Testis (tissue), 2 donors: ENCODE results near the gene DDX23.

Source experiments
- CTCF ChIP-seq, 3 experiments: fragments of 450-650 bp in 2 of 3; fragments of 200-600 bp in 1 of 3; sonication (generic) in 1 of 3; IDR thresholded peaks; one replicate each; pipeline ENCODE4 v1.5.1; 2016 to 2019; ENCODE audit warnings: antibody characterized with exemption in 3 of 3, mild to moderate bottlenecking in 2 of 3, moderate library complexity in 1 of 3
- POLR2A ChIP-seq: fragments of 450-650 bp; IDR thresholded peaks from one replicate; pipeline ENCODE4 v1.6.1; 2017; ENCODE audit warnings: antibody characterized with exemption, mild to moderate bottlenecking, moderate library complexity

DNA sequence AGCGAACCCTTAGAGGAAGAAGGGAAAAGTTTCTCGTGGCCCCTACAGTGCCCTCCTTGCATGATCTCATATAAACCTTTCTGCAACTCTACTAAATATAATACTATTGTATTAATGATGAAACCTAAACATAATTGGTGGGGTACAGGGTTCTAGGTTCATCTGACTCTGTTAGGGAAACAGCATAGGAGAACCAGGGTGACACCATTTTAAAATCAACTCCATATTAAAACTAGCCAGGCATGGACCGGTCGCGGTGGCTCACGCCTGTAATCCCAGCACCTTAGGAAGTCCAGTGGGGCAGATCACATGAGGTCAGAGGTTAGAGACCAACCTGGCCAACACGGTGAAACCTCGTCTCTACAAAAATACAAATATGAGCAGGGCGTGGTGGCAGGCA, 28.7 kb upstream of the DDX23 start:
- no peak for TF ChIP-seq CTCF (IDR thresholded peaks at IDR 0.05)
- no peak for TF ChIP-seq POLR2A
